HEK293T (cell line): Measurements from ENCODE around the gene PYGM.

ENCODE experiments used
- CTBP1 ChIP-seq: fragments of 450-650 bp; IDR thresholded peaks from 2 replicates; pipeline ENCODE4 v1.6.1; 2016; ENCODE audit warnings: borderline replicate concordance
- FOXA1 ChIP-seq: fragments of 450-650 bp; IDR thresholded peaks from 2 replicates; pipeline ENCODE4 v1.6.1; 2016; ENCODE audit warnings: mild to moderate bottlenecking
- FOXM1 ChIP-seq: fragments of 450-650 bp; IDR thresholded peaks from 2 replicates; pipeline ENCODE4 v1.6.1; 2017; ENCODE audit warnings: mild to moderate bottlenecking, borderline replicate concordance
- L3MBTL2 ChIP-seq: fragments of 450-650 bp; conservative IDR thresholded peaks from 2 replicates; pipeline ENCODE4 v1.6.1; 2016; ENCODE audit warnings: mild to moderate bottlenecking
- SP1 ChIP-seq: fragments of 450-650 bp; IDR thresholded peaks from 2 replicates; pipeline ENCODE4 v1.6.1; 2017
- TARDBP ChIP-seq: fragments of 450-650 bp; IDR thresholded peaks from 2 replicates; pipeline ENCODE4 v1.6.1; 2016

DNA sequence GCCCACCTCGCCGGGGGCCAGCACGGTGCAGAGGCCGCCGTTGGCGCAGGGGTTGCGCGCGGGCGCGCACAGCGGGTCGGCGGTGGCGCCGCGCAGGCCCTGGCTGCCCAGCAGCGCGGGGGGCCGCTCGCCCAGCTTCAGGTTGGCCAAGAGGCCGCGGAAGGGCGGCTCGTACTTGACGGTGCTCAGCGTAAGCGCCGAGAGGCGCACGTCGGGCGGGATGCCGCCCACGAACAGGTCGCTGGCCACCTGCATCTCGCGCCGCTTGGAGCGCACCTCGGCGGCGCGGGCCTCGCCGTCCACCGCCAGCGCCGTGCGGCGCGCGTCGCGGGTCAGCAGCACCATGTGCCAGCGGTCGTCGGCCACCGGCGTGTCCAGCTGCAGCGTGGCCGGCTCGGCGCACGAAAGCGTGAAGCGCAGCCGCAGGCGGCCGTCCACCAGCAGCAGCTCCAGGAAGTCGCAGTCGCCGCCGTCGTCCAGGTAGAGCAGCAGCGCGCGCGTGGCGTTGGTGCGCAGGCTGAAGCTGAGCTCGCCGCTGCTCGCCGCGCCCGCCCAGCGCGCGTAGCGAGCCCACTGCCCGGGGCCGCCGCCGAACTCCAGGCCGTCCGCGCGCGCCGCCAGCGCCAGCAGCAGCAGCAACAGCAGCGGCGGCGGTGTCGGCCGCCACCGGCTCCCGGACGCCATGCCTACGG is 46.6 kb downstream of the PYGM start:
- TF ChIP-seq L3MBTL2 (no peak), TARDBP (no peak), FOXM1 (no peak), FOXA1 (no peak), CTBP1 (no peak), SP1 (no peak)
